Kidney glomerular epithelial cell (primary cell): ENCODE data around the gene CACNG4.

Experiments
- DNase-seq: peaks from one replicate; lab custom pipeline; 2025; lab: John Stamatoyannopoulos, UW

The CACNG4 gene

DNA sequence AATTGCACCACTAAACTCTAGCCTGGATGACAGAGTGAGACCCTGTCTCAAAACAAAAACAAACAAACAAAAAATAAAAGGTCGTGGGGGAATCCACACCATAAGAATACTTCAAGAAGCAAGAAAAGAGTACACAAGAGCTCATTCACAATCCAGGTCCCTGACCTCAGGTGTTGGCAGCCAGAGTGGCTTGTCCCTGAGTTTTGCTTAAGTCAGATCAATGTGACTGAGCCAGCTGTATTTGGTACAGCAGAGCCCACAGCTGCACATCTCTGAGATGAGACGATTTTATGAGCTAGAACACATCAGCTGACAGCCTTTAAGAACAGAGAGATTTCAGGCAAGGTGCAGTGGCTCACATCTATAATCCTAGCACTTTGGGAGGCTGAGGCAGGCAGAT lies 102.2 kb downstream of the CACNG4 start:
- no peak for DNase-seq

- DNase-seq = no peak
Measured at GRCh38 chr17:67067571-67068482, 103.3 kb downstream of the CACNG4 start.

- no peak for DNase-seq
Measured at GRCh38 chr17:67068999-67069398, 104.5 kb downstream of the CACNG4 start.

- DNase-seq = no peak
Measured at GRCh38 chr17:67069603-67070136, 105.2 kb downstream of the CACNG4 start.

- DNase-seq = no peak
Measured at GRCh38 chr17:67071595-67071994, 107.1 kb downstream of the CACNG4 start.

GRCh38 chr17:67072885-67073284 lies 108.4 kb downstream of the CACNG4 start:
- DNase-seq = no peak

- DNase-seq = peak; percentile 8
Measured at GRCh38 chr17:67074781-67075180, 110.3 kb downstream of the CACNG4 start.

DNA sequence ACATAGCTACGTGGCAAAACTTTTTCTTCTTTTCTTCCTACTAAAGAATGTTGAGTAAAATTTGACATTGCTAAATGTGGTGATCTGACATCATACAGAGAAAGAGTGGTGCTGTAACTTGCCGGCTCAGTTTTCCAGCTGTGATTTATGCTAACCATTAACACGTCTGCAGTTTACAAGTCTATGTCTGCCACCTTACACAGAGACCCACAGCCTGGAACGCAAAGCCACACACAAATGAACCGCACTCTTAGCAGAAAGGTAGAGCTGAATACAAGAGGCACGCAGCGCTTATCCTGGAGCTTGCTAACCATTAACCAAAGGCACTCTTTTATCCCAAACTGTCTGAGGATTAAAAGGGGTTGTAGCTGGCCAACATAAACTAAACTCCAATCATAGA lies 111.8 kb downstream of the CACNG4 start:
- peak; percentile 72 for DNase-seq

GRCh38 chr17:67078292-67078691 lies 113.8 kb downstream of the CACNG4 start:
- DNase-seq = no peak

DNA sequence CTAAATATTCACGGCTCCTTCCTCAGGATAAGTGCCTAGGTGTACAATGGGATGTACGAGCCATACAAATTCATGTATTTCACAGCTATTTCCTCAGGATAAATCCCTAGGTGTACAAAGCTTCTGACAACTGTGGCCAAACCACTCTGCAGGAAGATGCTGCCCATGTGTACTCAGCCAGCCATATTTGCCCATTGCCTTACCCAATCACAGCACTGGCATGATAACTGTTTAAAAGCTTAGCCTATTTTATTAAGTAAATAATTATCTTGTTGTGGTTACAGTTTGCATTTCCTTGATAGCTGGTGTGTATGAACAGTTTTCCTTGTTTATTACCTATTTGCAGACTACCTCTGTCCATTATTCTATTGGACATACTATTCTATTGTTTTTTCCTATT lies 115.0 kb downstream of the CACNG4 start:
- no peak for DNase-seq

DNA sequence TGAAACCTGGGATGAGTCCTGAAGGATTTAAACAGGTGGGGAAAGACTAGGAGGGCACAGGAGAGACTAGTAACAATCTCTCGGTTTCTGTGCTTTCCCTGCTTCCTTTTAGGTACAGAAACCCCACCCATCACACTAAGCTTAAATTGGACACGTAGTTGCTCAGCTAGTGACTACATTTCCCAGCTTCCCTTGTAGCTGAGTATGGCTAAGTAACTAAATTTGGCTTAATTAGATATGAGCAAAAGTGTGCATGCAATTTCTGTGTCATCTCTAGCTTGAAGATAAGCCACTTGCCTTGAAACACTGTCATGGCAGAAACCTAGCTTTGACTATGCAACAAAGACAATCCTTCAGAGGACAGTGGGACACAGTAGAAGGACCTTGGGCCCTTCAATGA lies 116.3 kb downstream of the CACNG4 start:
- no peak for DNase-seq

DNA sequence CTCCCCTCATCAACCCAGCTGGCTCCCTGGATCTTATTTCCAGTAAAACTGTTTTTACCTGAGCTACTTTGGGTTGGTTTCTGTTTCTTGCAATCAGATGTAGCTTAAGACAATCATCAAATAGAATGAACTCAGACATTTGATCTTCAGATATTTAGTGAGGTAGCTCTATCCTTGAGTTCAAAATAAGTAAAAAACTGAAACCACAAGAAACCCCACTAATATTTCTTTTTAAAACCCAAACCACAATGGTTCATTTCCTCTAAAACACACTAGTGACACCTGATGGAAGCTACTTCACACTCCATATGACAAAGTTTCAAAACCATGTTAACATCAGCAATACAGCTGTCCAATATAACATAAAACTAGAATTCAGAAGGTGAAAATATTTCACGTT lies 117.6 kb downstream of the CACNG4 start:
- no peak for DNase-seq
